ENCODE data around the gene ALPL.

Gene ALPL

DNA sequence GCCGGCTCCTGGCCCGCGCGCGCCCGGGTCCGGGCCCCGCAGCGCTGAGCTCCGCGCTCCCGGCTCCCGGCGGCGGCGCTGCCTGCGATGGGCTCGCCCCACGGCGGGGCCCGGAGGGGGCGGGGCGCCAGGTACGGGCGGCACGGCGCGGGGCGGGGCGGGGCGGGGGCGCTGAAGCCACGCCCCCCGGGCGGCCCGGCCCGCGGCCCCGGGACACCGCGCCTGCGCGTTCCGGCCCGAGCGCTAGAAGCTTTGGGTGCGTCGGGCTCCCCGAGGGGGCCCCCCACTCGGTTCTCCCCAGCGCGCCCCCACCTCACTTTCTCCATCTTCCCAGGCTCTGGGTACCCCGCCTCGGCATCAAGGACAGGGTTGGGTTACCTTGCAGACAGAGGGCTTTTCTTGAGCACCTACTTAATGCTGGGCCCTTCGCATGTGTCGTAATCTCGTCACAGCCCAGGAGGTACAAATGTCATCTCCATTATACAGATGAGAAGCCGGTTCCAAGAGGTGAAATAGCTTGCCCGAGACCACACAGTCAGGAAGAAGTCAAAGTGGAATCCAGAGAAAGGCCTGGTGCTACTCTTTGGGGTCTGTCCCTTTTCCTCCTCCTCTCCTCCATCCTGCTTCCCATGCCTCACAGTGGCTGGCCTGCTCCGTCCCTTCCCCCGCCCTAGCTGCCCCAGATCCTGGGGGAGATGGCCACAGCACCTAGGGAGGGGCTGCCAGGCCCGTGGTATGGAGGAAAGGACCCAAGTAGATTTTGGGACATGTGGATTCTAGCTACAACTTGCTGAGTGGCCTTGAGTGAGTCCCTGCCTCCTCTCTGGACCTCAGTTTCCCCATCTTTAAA is 113.5 kb downstream of the ALPL start:
- TF ChIP-seq, protein P1, sequence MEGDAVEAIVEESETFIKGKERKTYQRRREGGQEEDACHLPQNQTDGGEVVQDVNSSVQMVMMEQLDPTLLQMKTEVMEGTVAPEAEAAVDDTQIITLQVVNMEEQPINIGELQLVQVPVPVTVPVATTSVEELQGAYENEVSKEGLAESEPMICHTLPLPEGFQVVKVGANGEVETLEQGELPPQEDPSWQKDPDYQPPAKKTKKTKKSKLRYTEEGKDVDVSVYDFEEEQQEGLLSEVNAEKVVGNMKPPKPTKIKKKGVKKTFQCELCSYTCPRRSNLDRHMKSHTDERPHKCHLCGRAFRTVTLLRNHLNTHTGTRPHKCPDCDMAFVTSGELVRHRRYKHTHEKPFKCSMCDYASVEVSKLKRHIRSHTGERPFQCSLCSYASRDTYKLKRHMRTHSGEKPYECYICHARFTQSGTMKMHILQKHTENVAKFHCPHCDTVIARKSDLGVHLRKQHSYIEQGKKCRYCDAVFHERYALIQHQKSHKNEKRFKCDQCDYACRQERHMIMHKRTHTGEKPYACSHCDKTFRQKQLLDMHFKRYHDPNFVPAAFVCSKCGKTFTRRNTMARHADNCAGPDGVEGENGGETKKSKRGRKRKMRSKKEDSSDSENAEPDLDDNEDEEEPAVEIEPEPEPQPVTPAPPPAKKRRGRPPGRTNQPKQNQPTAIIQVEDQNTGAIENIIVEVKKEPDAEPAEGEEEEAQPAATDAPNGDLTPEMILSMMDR (IDR thresholded peaks at IDR 0.05; ENCODE audit: extremely low read depth, missing control alignments): no peak
- peak; percentile 77 for DNase-seq (ENCODE audit: low spot score)

DNA sequence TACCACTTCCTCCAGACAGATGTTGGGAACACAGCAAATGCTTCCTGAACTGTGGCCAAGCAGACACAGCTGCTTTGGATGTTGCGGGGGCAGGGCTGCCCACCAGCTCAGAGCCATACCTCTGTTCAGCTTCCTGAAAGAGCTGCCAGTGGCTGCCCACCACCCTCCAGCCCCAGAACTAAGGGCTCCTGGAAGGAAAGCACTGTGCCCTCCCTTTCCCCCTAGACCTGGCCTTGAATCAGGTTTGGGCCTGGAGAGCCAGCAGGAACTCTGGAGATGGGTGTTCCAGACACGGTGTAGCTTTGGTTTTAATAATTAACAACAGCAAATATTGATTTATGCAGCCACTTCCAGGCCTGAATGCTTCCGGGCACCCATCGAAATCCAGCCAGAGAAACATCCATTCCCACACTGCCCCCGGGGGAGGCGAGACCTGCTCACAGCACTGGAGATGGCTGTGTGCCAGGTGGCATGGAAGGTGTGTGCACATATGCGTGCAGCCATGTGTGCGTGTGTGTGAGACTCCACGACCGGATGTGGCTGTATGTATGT is 114.3 kb downstream of the ALPL start:
- no peak for DNase-seq (ENCODE audit: low spot score)
- TF ChIP-seq, protein P1 (IDR thresholded peaks at IDR 0.05; ENCODE audit: extremely low read depth, missing control alignments): no peak

DNA sequence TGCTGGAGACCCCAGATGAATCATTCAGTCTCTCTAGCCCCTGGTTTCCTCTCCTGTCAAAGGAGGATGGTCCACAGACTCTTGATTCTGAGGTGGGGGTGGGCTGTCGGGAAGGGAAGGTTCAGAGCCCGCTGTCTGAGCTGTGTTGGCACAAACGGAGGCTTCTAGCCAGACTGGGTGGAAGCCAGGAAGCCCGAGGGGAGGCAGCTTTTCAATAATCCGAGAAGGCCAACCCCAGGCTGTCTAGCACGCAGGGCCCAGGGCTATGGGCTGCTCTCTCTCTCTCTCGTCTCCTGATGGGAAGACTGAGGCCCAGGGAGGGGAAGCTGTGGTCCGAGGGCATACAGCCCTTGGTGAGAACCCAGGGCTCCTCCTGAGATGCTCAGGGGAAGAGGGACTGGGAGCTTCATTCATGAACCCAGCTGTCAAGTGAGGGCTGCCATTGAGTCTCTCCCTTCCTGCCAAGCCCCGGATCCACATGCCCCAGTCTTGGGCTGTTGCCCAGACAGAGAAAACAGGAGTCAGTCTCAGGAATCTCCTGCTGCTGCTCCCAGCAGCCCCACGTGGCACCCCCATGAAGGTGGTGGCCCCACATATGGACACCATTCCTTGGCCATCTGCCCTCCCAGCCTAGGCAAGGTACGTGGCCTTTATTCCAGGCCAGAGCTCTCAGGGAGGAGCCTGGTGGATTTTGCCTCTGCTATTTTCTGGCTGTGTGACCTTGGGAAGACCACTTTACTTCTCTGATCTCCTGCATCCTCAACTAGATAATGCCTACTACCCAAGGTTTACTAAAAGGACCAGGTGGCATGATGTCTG is 115.6 kb downstream of the ALPL start:
- TF ChIP-seq, protein P1 (IDR thresholded peaks at IDR 0.05; ENCODE audit: extremely low read depth, missing control alignments): no peak
- DNase-seq (ENCODE audit: low spot score): no peak

DNA sequence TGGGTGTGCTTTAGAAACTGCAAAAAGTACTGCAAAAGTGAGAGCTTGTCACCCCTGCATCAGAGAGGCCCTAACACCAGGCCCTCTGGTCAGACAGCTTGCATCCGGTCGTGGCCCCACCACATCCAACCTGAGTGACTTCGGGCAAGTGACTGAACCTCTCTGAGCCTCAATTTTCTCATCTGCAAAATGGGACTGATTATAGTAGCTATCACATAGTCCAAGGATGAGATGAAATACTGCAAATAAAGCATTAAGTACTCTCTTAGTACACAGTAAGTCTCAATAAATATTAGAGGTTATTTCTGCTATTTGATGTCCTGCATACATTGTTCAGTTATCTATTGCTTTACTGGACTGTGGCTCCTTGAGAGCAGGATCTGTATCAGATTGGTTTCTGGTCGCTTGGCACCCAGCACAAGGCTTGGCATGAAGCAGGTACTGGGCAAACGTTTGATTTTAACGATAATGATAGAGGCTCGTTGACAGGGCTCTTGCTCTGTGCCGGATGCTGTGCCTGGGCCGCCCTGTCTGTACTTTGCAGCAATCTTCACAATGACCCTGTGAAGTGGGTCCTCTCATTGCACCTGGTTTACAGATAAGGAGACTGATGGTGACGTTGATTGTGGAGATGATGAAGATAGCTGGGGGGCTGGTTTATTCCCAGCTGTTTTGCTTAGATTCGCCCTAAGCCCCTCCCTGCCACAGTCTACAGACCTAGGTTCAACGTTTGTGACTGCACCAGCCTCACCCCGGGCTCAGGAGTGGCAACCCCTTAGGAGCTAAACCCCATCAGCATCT is 116.4 kb downstream of the ALPL start:
- TF ChIP-seq, protein P1 (IDR thresholded peaks at IDR 0.05; ENCODE audit: extremely low read depth, missing control alignments): no peak
- no peak for DNase-seq (ENCODE audit: low spot score)

DNA sequence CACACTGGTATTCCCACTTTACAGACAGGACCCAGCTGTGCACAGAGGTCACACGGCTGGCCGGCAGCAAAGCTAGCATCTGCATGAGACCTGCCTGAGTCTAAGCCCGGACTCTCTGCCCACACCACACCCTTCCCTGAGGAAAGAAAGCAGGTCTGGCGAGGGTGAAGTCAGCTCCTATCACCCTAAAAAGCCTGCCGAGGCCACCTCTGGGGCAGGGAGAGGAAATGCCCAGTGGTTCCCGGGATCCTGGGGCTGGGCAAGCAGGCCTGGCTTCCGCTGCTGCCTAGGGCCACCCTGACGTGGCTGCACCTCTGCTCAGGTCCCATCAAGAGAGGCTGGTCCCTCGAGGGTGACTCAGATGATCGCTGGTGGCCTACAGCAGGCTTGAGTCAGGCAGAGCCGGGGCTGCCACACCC is 117.7 kb downstream of the ALPL start:
- no peak for DNase-seq (ENCODE audit: low spot score)
- TF ChIP-seq, protein P1 (IDR thresholded peaks at IDR 0.05; ENCODE audit: extremely low read depth, missing control alignments): no peak
